ENCODE data around the gene TCN2.

- TF ChIP-seq TAF1 (IDR thresholded peaks at IDR 0.05; ENCODE audit: borderline replicate concordance, low read depth, low read length) (no peak), POLR2A (IDR thresholded peaks at IDR 0.05; ENCODE audit: low read depth, low read length) (no peak)
Observed at GRCh38 chr22:30582051-30582450, 24.9 kb upstream of the TCN2 start.

All from GM12892 (cell line).